WTC11 (cell line): ENCODE measurements around the gene HINT2. TPM values are rescaled to one million over a fixed set of nuclear protein-coding genes. Genes with fewer than 3 reads are reported as not detected.

Source experiments
- ATAC-seq: fragments of 200-7000 bp; cut with Tn5 transposase; 2 replicates; pipeline ENCODE4 v1.10.0; 2021; ENCODE audit warnings: mild to moderate bottlenecking, moderate library complexity
- CTCF ChIA-PET: fragments of 300-600 bp; sonication (Branson Sonifier 250); formaldehyde crosslinking; loops from one replicate; lab custom pipeline; 2021; ENCODE audit warnings: antibody characterized with exemption; lab: Charles Lee
- POLR2A ChIA-PET: fragments of 350-600 bp; sonication (Branson Sonifier 250); formaldehyde crosslinking; loops from one replicate; lab custom pipeline; 2021; ENCODE audit warnings: antibody characterized with exemption; lab: Charles Lee
- DNase-seq: peaks from one replicate; pipeline ENCODE4 v3.0.0; 2021; ENCODE audit warnings: low spot score
- H3K27ac Mint-ChIP-seq: 2 replicates; pipeline ENCODE4 v1.8.0; 2021; ENCODE audit warnings: mixed read lengths
- H3K27me3 Mint-ChIP-seq: 2 replicates; pipeline ENCODE4 v1.8.0; 2021; ENCODE audit warnings: low read depth, mild to moderate bottlenecking, moderate library complexity, mixed read lengths
- H3K36me3 Mint-ChIP-seq: 2 replicates; pipeline ENCODE4 v1.8.0; 2021; ENCODE audit warnings: mixed read lengths
- H3K4me1 Mint-ChIP-seq: 2 replicates; pipeline ENCODE4 v1.8.0; 2022; ENCODE audit warnings: mixed read lengths
- H3K4me3 Mint-ChIP-seq: 2 replicates; pipeline ENCODE4 v1.8.0; 2021; ENCODE audit warnings: mild to moderate bottlenecking, moderate library complexity, mixed read lengths
- H3K9me3 Mint-ChIP-seq: 2 replicates; pipeline ENCODE4 v1.8.0; 2021; ENCODE audit warnings: mixed read lengths
- ATF6 ChIP-seq: sonication (generic); formaldehyde crosslinking; IDR thresholded peaks from 2 replicates; pipeline ENCODE4 v1.8.1; 2023; ENCODE audit warnings: mild to moderate bottlenecking, missing genetic modification reagents
- CDX4 ChIP-seq: fragments of 250-450 bp; sonication (Bioruptor Pico); IDR thresholded peaks from 2 replicates; pipeline ENCODE4 v1.9.0; 2021; ENCODE audit warnings: moderate library complexity, mild to moderate bottlenecking, inconsistent platforms, borderline replicate concordance
- EMX1 ChIP-seq: fragments of 250-450 bp; sonication (Bioruptor Pico); IDR thresholded peaks from 2 replicates; pipeline ENCODE4 v1.8.0; 2021; ENCODE audit warnings: mild to moderate bottlenecking
- FOXP4 ChIP-seq: sonication (generic); formaldehyde crosslinking; IDR thresholded peaks from 2 replicates; pipeline ENCODE4 v1.8.0; 2022; ENCODE audit warnings: mild to moderate bottlenecking, missing genetic modification reagents
- JUN ChIP-seq: sonication (generic); formaldehyde crosslinking; IDR thresholded peaks from 2 replicates; pipeline ENCODE4 v1.8.0; 2023; ENCODE audit warnings: mild to moderate bottlenecking, missing genetic modification reagents
- KAT7 ChIP-seq: sonication (generic); formaldehyde crosslinking; IDR thresholded peaks from 2 replicates; pipeline ENCODE4 v1.8.1; 2023; ENCODE audit warnings: missing genetic modification reagents, mild to moderate bottlenecking, borderline replicate concordance
- MLX ChIP-seq: sonication (generic); formaldehyde crosslinking; IDR thresholded peaks from 2 replicates; pipeline ENCODE4 v1.8.1; 2023; ENCODE audit warnings: mild to moderate bottlenecking, missing genetic modification reagents, moderate library complexity
- MXD4 ChIP-seq: fragments of 250-450 bp; sonication (Bioruptor Pico); IDR thresholded peaks from 2 replicates; pipeline ENCODE4 v1.8.0; 2021; ENCODE audit warnings: mild to moderate bottlenecking, moderate library complexity, borderline replicate concordance
- NFATC4 ChIP-seq: fragments of 250-450 bp; sonication (Bioruptor Pico); IDR thresholded peaks from 2 replicates; pipeline ENCODE4 v1.9.0; 2021; ENCODE audit warnings: mild to moderate bottlenecking
- PRRX2 ChIP-seq: fragments of 250-450 bp; sonication (Bioruptor Pico); IDR thresholded peaks from 2 replicates; pipeline ENCODE4 v1.8.0; 2021; ENCODE audit warnings: mild to moderate bottlenecking
- SMAD3 ChIP-seq: sonication (generic); formaldehyde crosslinking; IDR thresholded peaks from 2 replicates; pipeline ENCODE4 v1.8.0; 2022; ENCODE audit warnings: missing genetic modification reagents, mild to moderate bottlenecking, borderline replicate concordance
- SMAD4 ChIP-seq: sonication (generic); formaldehyde crosslinking; IDR thresholded peaks from 2 replicates; pipeline ENCODE4 v1.8.0; 2022; ENCODE audit warnings: mild to moderate bottlenecking, missing genetic modification reagents
- TEAD1 ChIP-seq: sonication (generic); formaldehyde crosslinking; IDR thresholded peaks from 2 replicates; pipeline ENCODE4 v1.8.0; 2022; ENCODE audit warnings: mild to moderate bottlenecking, missing genetic modification reagents
- ZNF138 ChIP-seq: sonication (generic); formaldehyde crosslinking; conservative IDR thresholded peaks from 2 replicates; pipeline ENCODE4 v1.8.1; 2022; ENCODE audit warnings: mild to moderate bottlenecking, moderate library complexity, missing genetic modification reagents
- ZNF396 ChIP-seq: fragments of 250-450 bp; sonication (Bioruptor Pico); IDR thresholded peaks from 2 replicates; pipeline ENCODE4 v1.8.0; 2021; ENCODE audit warnings: mild to moderate bottlenecking, moderate library complexity, borderline replicate concordance
- total RNA-seq: library from RNA; stranded (reverse); gene quantifications from 3 replicates; pipeline ENCODE4 v1.2.3, GENCODE V29; 2021
- TF ChIP-seq, protein P1 (sequence below): sonication (generic); formaldehyde crosslinking; IDR thresholded peaks from 2 replicates; pipeline ENCODE4 v1.8.0; 2022; ENCODE audit warnings: mild to moderate bottlenecking, missing genetic modification reagents

The HINT2 gene
- total RNA-seq, 1 experiment from 2014 or later: 33.6 TPM

DNA sequence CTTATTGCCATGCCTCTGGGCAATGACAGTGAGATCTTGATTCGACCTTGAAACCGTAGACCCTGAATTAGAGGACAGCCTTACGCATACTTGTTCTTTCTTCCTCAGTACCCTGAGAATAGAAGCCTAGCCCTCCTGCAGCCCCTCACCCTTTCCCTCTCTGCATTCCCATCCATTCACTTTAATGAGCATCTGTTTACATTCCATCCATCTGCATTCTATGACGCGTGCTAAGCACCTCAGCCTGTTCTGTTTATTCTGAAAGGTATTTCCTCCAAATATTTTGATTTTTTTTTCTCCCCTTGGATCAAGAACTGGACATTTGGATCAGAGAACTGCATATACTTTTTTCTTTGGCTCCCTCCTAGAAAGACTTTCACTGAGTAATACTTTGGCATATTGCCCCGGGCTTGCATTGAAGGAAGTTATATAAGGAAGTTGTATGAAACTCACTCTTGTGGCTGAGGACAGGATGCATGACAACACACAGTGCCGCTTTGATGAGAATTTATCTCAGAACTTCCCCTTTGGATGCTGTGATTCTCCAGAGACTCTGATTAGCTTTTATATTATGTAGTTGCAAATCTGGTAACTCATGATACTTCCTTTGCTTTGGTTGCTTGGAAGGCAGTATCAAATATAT is 29.9 kb upstream of the HINT2 start:
- peak overlapping the region; percentile 25 for H3K27ac Mint-ChIP-seq
- H3K9me3 Mint-ChIP-seq: no peaks in the 10 kb centered on the region
- ChIA-PET POLR2A (no interaction called here), CTCF (interaction anchor here (1.0 to 3.7 kb wide), 8 partner anchors 9 to 54 kb away, joined by 3 to 32 read pairs (median 8); partner anchors contain the start of genes FAM221B, HINT2 and TMEM8B)
- H3K4me3 Mint-ChIP-seq: peak overlapping the region; percentile 65
- H3K27me3 Mint-ChIP-seq: peaks cover 36% of the 10 kb centered on the region
- no peak for DNase-seq
- H3K36me3 Mint-ChIP-seq: peaks cover 4% of the 10 kb centered on the region; the same call in 1 of the 2 replicates
- H3K4me1 Mint-ChIP-seq: peaks cover 37% of the 10 kb centered on the region
- ATAC-seq: peak; percentile 17
- TF ChIP-seq TEAD1 (CRISPR knock-in tag) (0 out of 2 replicates have a peak, but pooled peaks have one; percentile 24), PRRX2 (CRISPR knock-in tag) (no peak)

- peaks cover 45% of the 10 kb centered on the region for H3K27me3 Mint-ChIP-seq
- H3K9me3 Mint-ChIP-seq: no peaks in the 10 kb centered on the region
- POLR2A ChIA-PET: no interaction called here
- DNase-seq (no peak), ATAC-seq (no peak)
- peaks cover 4% of the 10 kb centered on the region; the same call in 1 of the 2 replicates for H3K36me3 Mint-ChIP-seq
- H3K4me3 Mint-ChIP-seq: no peak overlapping the region
- CTCF ChIA-PET: no interaction called here
- TF ChIP-seq ZNF138 (CRISPR knock-in tag) (no peak), NFATC4 (CRISPR knock-in tag) (no peak), JUN (CRISPR knock-in tag) (no peak), KAT7 (CRISPR knock-in tag) (no peak), ZNF396 (CRISPR knock-in tag) (no peak), FOXP4 (CRISPR knock-in tag) (no peak), MLX (CRISPR knock-in tag) (no peak), ATF6 (CRISPR knock-in tag) (no peak), CDX4 (CRISPR knock-in tag) (no peak), SMAD3 (CRISPR knock-in tag) (no peak), EMX1 (CRISPR knock-in tag) (no peak), MXD4 (CRISPR knock-in tag) (no peak), SMAD4 (CRISPR knock-in tag) (no peak)
- TF ChIP-seq, protein P1, sequence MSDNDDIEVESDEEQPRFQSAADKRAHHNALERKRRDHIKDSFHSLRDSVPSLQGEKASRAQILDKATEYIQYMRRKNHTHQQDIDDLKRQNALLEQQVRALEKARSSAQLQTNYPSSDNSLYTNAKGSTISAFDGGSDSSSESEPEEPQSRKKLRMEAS (CRISPR knock-in tag): no peak
- H3K4me1 Mint-ChIP-seq: peaks cover 37% of the 10 kb centered on the region
- H3K27ac Mint-ChIP-seq: no peak overlapping the region
Measured at GRCh38 chr9:35842795-35843194, 28.0 kb upstream of the HINT2 start.
